VCaP (cell line): Measurements from ENCODE around the gene ARPC1B.

Source experiments
- H3K27ac ChIP-seq: fragments of 450-650 bp; 2 replicates; pipeline ENCODE4 v1.5.1; 2017
- TF ChIP-seq, protein P1 (sequence below): fragments of 450-650 bp; conservative IDR thresholded peaks from 2 replicates; pipeline ENCODE4 v1.5.1; 2017; ENCODE audit warnings: mild to moderate bottlenecking, moderate library complexity

ARPC1B gene

DNA sequence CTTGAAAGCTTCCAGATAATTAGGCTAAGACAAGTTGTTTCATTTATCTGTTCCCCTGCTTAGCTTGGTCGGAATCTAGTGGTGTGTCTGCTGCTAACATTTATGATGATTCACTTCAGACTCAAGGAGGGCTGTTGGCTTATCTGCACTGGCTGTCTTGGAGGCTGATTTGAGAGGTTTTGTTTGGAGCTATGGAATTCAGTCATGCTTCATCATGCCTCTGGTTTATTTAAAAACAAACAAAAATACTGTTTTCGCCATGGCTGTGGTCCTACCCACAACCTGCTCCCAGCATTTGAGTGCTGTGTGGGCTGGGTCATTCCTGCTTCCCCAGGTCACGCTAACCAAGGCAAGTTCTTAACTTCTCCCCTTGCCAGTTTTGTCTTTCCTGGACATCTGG is 11.7 kb upstream of the ARPC1B start:
- no peak overlapping the region for H3K27ac ChIP-seq
- TF ChIP-seq, protein P1, sequence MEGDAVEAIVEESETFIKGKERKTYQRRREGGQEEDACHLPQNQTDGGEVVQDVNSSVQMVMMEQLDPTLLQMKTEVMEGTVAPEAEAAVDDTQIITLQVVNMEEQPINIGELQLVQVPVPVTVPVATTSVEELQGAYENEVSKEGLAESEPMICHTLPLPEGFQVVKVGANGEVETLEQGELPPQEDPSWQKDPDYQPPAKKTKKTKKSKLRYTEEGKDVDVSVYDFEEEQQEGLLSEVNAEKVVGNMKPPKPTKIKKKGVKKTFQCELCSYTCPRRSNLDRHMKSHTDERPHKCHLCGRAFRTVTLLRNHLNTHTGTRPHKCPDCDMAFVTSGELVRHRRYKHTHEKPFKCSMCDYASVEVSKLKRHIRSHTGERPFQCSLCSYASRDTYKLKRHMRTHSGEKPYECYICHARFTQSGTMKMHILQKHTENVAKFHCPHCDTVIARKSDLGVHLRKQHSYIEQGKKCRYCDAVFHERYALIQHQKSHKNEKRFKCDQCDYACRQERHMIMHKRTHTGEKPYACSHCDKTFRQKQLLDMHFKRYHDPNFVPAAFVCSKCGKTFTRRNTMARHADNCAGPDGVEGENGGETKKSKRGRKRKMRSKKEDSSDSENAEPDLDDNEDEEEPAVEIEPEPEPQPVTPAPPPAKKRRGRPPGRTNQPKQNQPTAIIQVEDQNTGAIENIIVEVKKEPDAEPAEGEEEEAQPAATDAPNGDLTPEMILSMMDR, result no peak

DNA sequence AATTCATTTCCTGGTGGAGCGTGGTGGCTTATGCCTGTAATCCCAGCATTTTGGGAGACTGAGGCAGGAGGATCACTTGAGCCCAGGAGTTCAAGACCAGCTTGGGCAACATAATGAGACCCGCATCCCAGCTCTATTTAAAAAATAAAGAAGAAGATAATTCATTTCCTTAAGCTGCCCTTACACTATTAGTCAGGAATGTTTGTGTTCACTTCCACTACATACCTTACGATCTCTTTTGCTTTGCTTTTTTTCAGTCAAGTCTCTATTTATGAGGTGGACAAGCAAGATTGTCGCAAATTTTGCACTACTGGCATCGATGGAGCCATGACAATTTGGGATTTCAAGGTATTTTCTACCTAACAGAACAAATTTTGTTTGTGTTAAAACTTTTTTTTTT is 11.2 kb upstream of the ARPC1B start:
- TF ChIP-seq, protein P1, result no peak
- no peak overlapping the region for H3K27ac ChIP-seq

DNA sequence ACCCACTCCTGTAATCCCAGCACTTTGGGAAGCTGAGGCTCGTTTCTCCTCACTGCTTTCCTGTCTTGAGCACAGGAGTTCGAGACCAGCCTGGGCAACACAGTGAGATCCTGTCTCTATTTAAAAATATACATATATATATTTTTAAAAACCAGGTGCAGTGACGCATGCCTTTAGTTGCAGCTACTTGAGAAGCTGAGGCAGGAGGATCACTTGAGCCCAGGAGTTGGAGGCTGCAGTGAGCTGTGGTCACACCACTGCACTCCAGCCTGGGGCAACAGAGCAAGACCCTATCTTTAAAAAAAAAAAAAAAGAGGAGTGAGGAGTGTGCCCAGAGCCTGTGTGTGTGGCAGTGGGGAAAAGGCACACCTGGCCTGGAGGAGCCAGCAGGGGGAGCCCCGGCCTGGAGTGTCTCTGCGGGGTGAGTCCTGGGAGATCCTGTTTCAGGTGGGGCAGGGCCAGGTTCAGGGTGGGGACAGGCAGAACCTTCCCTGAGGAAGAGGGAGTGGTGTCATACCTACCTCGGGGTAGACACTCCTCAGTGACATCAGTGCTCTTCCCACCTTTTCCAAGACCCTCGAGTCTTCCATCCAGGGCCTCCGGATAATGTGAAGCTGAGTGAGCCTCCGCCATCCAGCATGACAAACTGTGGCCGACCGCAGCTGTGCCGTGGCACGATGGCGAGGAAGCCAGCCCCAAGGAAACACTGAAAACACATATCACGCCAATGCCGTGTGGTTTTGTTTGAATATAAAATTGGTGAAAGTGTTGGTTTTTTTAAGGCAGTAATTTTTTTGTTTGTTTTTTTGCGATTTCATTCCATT is 9.0 kb upstream of the ARPC1B start:
- H3K27ac ChIP-seq, result no peak overlapping the region
- TF ChIP-seq, protein P1, result peak; percentile 90

DNA sequence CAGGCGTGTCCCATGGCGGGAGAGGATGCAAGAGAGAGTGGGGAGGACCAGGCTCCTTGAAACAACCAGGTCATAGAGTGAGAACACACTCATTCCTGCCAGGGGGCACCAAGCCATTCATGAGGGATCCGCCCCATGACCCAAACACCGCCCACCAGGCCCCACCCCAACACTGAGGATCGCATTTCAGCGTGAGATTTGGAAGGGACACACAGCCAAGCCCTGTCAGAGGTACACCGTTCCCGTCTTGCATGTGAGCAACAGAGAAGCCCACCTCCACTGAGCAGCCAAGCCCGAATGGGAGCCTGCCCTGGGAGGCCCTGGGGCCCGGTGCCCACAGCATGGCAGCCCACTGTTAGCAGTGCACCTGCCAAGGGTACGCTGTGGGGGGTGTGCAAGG is 7.9 kb upstream of the ARPC1B start:
- TF ChIP-seq, protein P1, result no peak
- no peak overlapping the region for H3K27ac ChIP-seq

DNA sequence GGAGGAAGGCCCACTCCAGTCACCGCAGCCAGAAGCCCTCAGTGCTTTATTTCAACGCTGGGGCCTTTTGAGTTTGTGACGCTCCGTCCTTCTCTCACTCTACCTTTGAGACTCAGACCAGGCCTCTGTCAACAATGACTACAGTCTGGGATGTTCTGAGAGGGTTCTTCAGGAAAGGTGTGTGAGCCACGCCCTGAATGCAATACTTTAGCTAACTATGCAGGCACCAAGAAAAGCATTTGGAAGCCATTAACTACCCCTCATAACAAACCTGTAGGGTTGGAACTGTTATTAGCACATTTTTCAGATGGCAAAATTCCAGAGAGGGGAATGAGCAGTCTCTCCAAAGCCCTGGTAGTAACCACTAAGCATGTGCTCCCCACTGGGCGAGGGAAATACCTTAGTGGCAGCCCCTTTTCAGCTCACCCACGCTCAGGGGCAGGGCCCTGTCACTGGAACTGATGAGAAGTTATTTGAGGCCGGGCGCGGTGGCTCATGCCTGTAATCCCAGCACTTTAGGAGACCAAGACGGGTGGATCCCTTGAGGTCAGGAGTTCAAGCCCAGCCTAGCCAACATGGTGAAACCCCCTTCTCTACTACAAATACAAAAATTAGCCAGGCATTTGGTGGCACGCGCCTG is 5.7 kb upstream of the ARPC1B start:
- H3K27ac ChIP-seq, result no peak overlapping the region
- TF ChIP-seq, protein P1, result no peak

DNA sequence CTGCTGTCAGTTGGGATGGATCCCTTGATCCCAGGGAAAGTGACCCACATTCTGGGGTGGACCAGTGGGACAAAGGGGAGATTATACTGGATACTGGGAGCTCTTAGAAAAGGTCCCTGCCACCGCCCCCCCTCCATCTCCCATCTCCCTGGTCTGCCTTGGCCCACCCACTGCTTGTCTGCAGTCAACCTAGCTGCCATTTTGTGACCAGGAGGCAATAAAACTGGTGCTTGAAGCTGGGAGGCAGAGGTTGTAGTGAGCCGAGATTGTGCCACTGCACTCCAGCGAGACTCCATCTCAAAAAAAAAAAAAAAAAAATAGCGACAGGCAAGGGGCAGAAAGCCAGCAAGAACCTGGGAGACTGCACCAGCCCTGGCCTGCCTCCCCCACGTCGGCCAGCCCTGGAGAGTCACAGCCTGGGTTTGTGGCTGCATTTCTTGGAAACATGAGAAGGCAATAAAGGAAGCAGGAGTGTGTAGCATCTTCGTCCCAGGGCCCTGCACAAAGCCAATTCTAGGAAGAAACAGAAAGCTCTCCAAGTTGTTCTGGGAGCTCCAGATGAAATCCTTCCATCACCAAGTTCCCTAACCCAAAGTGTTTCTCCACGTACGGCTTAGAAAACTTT is 4.7 kb upstream of the ARPC1B start:
- H3K27ac ChIP-seq, result no peak overlapping the region
- TF ChIP-seq, protein P1, result no peak

DNA sequence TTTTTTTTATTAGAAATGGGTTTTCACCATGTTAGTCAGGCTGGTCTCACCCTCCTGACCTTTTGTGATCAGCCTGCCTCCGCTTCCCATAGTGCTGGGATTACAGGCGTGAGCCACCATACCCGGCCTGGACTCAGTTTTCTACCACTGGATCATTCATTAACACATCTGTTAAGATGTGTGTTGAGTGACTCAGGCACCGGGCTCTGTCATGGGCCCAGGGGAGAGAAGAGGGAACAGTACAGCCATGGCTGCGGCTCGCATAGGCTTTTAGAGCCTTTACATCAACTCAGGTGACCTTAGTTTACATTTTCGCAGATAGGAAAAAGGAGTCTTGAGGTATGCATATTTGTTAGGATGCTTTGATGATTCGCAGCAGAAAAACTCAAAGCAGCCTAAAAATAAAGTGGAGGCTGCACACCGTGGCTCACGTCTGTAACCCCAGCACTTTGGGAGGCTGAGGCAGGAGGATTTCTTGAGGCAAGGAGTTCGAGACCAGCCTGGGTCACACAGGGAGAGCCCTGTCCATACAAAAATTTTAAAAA is 3.1 kb upstream of the ARPC1B start:
- no peak overlapping the region for H3K27ac ChIP-seq
- TF ChIP-seq, protein P1, result no peak
